Stomach (tissue), 9 donors: ENCODE data around the gene FARS2. TPM values are rescaled to one million over a fixed set of nuclear protein-coding genes. Genes with fewer than 3 reads are reported as not detected.

Experiments
- DNase-seq, 2 donors: peaks; one replicate each; pipeline versions ENCODE4 v3.0.0 to v3.0.0-alpha.2; 2013 to 2019
- H3K27ac ChIP-seq, 5 donors: fragments of 200-600 bp in 4 of 5; sonication (generic) in 4 of 5; one replicate each; pipeline ENCODE4 v1.5.1; 2013 to 2019; ENCODE audit warnings: mild to moderate bottlenecking in 1 of 5, moderate library complexity in 1 of 5
- H3K27me3 ChIP-seq, 3 donors: fragments of 200-600 bp; sonication (generic); one replicate each; pipeline ENCODE4 v1.5.1; 2017 to 2019; ENCODE audit warnings: mixed run types in 1 of 3
- H3K36me3 ChIP-seq, 4 donors: fragments of 200-600 bp; sonication (generic); 1 replicate in 3 of 4; 2 replicates in 1 of 4; pipeline ENCODE4 v1.5.1; 2016 to 2019
- H3K4me1 ChIP-seq, 4 donors: fragments of 200-600 bp; sonication (generic); one replicate each; pipeline ENCODE4 v1.5.1; 2016 to 2019
- H3K4me3 ChIP-seq, 4 donors: fragments of 200-600 bp; sonication (generic) in 3 of 4; one replicate each; pipeline ENCODE4 v1.5.1; 2016 to 2019; ENCODE audit warnings: mild to moderate bottlenecking in 1 of 4
- H3K9me3 ChIP-seq, 4 donors: fragments of 200-600 bp; sonication (generic); one replicate each; pipeline ENCODE4 v1.5.1; 2016 to 2019
- EP300 ChIP-seq: sonication (generic); formaldehyde crosslinking; IDR thresholded peaks from one replicate; pipeline ENCODE4 v1.6.1; 2017; ENCODE audit warnings: antibody characterized with exemption
- POLR2A ChIP-seq, 4 donors: fragments of 450-650 bp; IDR thresholded peaks; one replicate each; pipeline ENCODE4 v1.6.1; 2016; ENCODE audit warnings: antibody characterized with exemption in 4 of 4, control low read depth in 2 of 4, mild to moderate bottlenecking in 1 of 4, moderate library complexity in 1 of 4
- POLR2AphosphoS5 ChIP-seq, 3 donors: sonication (generic); formaldehyde crosslinking; IDR thresholded peaks; one replicate each; pipeline ENCODE4 v1.6.1; 2016; ENCODE audit warnings: antibody characterized with exemption in 3 of 3
- WGBS, 5 donors: extraction: QIAGEN DNeasy Blood & Tissue Kit in 3 of 5; methylation state at CpG; one replicate each; pipeline versions ENCODE4 v1.1.5 to v1.1.7; 2013 to 2018; 5-methylcytosine and 5-hydroxymethylcytosine counted together
- intact Hi-C: fragments of 100-400 bp; cut with DNase I; formaldehyde crosslinking; loops from one replicate; pipeline ENCODE4 v1.15.1; 2023; ENCODE audit warnings: low total_unique reads
- polyA plus RNA-seq, 3 donors: library from polyadenylated mRNA; stranded (reverse); fragments of 200-250 nt; gene quantifications; one replicate each; pipeline ENCODE4 v1.2.3, GENCODE V29; 2013
- total RNA-seq, 5 donors: library from RNA; depleted of rRNA; stranded (reverse); fragments of >200 nt; gene quantifications; one replicate each; pipeline versions ENCODE4 v1.1.0 to v1.2.3, GENCODE V29; 2014 to 2016
- TF ChIP-seq, protein P1 (sequence below), 7 experiments: fragments of 450-650 bp in 4 of 7; fragments of 200-600 bp in 3 of 7; sonication (generic) in 3 of 7; IDR thresholded peaks; one replicate each; pipeline ENCODE4 v1.5.1; 2016 to 2019; ENCODE audit warnings: antibody characterized with exemption in 7 of 7, control low read depth in 2 of 7, mild to moderate bottlenecking in 1 of 7
- donor health status: healthy with polysubstance abuse.
- donor health status: Bipolar disorder and iron deficiency.
- donor health status: healthy.

FARS2 gene
- total and polyA plus RNA-seq, 8 donors: 3.8 to 47.8 (median 15.9) TPM

DNA sequence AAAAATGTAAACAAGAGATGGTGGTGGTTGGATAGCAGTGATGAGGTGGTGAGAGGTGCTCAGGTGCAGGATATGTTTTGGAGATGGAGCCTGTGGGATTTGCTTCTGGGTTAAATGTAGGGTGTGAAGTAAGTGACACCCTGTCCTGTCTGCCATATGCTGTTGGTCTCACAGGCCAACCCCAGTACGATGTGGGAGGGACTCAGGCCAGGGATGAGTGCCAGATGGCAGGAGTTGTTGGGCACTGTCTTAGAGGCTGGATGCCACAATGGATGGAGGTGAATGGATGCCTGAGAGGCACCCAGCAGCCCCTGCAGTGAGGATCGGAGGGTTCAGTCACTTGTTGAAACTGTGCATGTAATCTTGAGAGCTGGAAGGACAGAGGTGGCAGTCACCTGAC lies 486.1 kb downstream of the FARS2 start:
- no peak for DNase-seq
- TF ChIP-seq, protein P1, sequence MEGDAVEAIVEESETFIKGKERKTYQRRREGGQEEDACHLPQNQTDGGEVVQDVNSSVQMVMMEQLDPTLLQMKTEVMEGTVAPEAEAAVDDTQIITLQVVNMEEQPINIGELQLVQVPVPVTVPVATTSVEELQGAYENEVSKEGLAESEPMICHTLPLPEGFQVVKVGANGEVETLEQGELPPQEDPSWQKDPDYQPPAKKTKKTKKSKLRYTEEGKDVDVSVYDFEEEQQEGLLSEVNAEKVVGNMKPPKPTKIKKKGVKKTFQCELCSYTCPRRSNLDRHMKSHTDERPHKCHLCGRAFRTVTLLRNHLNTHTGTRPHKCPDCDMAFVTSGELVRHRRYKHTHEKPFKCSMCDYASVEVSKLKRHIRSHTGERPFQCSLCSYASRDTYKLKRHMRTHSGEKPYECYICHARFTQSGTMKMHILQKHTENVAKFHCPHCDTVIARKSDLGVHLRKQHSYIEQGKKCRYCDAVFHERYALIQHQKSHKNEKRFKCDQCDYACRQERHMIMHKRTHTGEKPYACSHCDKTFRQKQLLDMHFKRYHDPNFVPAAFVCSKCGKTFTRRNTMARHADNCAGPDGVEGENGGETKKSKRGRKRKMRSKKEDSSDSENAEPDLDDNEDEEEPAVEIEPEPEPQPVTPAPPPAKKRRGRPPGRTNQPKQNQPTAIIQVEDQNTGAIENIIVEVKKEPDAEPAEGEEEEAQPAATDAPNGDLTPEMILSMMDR (IDR thresholded peaks at IDR 0.05): no peak
- TF ChIP-seq POLR2AphosphoS5 (IDR thresholded peaks at IDR 0.05) (no peak), POLR2A (IDR thresholded peaks at IDR 0.05) (no peak), EP300 (no peak)
- H3K4me3 ChIP-seq: no peak overlapping the region
- H3K9me3 ChIP-seq: no peaks in the 10 kb centered on the region
- no peak overlapping the region for H3K27ac ChIP-seq
- 83 to 92% (median 84%) methylated on average over 2 of the region's 2 CpGs for WGBS, 5 donors
- no peaks in the 10 kb centered on the region for H3K36me3 ChIP-seq
- H3K27me3 ChIP-seq: no peaks in the 10 kb centered on the region
- H3K4me1 ChIP-seq: no peaks in the 10 kb centered on the region
- intact Hi-C loops: no loop called here

DNA sequence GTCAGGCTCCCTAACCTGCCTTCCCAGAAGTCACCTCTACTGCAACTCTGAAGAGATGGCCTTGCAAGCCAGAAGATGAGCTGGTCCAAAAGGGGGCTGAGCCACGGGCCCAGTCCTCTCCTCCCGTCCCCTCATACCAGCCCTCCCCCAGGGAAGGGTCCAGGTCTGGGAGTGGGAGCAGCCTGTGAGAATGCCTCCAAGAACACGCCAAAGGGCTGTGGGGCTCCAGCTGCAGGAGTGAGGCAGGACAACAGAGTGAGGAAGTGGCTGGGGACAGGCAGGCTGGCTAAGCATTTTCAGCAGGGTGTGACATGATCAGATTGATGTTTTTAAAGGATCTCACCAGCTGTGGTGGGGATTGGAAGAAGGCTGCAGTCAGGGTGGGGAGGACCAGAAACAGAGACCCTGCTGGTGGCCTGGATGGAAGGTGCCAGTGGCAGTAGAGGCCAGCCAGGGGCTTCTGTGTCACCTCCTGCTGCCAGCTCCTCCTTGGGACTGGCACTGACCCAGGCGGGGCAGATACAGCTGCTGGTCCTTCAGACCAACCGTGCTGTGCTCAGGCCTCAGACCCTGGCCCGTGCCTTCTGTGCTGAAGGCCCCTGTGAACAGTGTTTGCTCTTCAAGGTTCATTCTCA lies 487.8 kb downstream of the FARS2 start:
- peaks cover 0 to 7% (median 4%) of the 10 kb centered on the region in 4 donors for H3K9me3 ChIP-seq
- no peak overlapping the region for H3K27ac ChIP-seq
- 88 to 96% (median 93%) methylated on average over 4 to 6 of the region's 6 CpGs for WGBS, 5 donors
- H3K27me3 ChIP-seq: no peaks in the 10 kb centered on the region
- peaks cover 0 to 6% (median 0%) of the 10 kb centered on the region in 4 donors for H3K36me3 ChIP-seq
- no peak for TF ChIP-seq EP300
- intact Hi-C loops: no loop called here
- no peak for DNase-seq
- H3K4me3 ChIP-seq: no peak overlapping the region
- H3K4me1 ChIP-seq: no peaks in the 10 kb centered on the region

DNA sequence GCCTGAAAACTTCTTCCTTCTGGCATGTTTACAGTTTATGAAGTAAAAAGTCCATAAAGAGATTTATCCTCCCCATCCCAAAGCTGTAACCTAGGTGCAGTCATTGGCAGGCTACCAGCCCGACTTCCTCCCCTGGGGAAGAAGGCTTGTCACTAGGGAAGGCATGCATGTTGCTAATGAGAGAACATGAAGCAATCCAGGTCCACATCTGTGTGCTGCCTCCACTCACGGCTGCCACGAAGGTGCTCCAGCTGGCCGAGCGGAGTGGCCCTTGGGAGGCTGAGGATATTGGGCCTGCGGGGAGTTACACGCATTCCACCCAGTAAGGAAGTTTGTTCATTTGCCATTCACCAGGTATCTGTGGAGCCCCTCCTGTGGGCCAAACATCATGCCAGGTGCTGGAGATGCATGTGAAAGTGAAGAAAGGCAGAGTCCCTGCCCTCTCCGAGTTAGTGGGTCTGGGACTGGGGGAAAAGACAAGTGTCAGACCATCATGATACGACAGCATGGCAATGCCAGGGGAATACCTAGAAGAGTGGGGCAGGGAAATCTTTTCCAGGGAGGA lies 488.4 kb downstream of the FARS2 start:
- no peak for DNase-seq
- TF ChIP-seq EP300: no peak
- TF ChIP-seq, protein P1 (IDR thresholded peaks at IDR 0.05): no peak
- TF ChIP-seq POLR2A (IDR thresholded peaks at IDR 0.05): no peak
- TF ChIP-seq POLR2AphosphoS5 (IDR thresholded peaks at IDR 0.05): no peak
- Histone ChIP-seq H3K27ac (no peak overlapping the region), H3K4me3 (no peak overlapping the region), H3K9me3 (peaks cover 0 to 12% (median 10%) of the 10 kb centered on the region in 4 donors), H3K4me1 (no peaks in the 10 kb centered on the region), H3K36me3 (peaks cover 0 to 10% (median 0%) of the 10 kb centered on the region in 4 donors), H3K27me3 (no peaks in the 10 kb centered on the region)
- WGBS, 5 donors: 96 to 98% (median 98%) methylated on average over 9 of the region's 9 CpGs
- intact Hi-C loops: no loop called here

DNA sequence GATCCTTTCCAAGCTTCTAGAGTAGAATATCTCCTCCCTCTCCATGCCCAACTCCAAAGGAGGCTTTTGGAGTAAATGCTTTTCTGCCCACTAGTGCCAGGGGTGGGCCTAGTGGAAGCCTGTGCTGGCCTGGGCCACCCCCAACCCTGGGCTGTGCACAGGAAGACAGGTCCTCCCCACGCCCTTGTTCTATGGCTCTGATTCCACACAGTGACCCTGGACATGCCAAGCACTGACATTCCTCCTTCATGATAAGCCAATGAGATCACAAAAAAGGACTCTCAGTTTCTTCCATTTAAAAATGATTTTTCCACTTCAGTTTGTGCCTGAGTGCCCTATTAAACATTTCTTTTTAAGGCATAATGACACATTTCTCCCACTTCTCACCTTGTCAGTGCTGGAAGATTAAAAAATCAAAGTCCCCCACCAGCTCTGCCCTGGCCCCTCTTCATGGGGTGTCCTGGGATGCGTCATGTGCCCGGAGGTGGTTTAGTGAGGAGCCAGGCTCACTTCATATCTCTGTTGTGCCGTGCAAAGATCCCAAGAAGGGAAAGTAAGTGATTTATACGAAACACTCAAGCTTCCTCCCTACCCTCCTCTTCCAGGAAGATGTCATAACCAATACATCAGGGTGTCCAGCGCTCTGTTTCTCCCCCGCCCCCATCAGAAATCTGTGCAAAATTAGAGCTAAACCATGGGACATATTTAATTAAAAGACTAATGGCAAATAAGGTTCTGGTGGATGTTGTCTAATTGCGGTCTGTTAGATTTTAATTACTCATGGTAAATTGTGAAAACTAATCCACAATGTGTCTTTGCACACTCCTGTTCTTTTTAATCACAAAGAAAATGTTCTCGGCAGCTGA lies 490.4 kb downstream of the FARS2 start:
- WGBS, 5 donors: 82 to 92% (median 90%) methylated on average over 9 of the region's 9 CpGs

More for the DNA sequence above, 490.4 kb downstream of the FARS2 start:
- peaks cover 0 to 20% (median 0%) of the 10 kb centered on the region in 4 donors for H3K36me3 ChIP-seq
- no peak for TF ChIP-seq POLR2AphosphoS5 (IDR thresholded peaks at IDR 0.05)
- TF ChIP-seq EP300: no peak
- no peak for TF ChIP-seq POLR2A (IDR thresholded peaks at IDR 0.05)
- TF ChIP-seq, protein P1 (IDR thresholded peaks at IDR 0.05): no peak
- intact Hi-C loops: no loop called here
- peaks cover 0 to 20% (median 14%) of the 10 kb centered on the region in 4 donors for H3K9me3 ChIP-seq
- no peaks in the 10 kb centered on the region for H3K4me1 ChIP-seq
- no peaks in the 10 kb centered on the region for H3K27me3 ChIP-seq
- no peak overlapping the region for H3K4me3 ChIP-seq
- no peak overlapping the region for H3K27ac ChIP-seq
- DNase-seq: no peak
